Progenitor cell of endocrine pancreas (in vitro differentiated cells): Measurements from ENCODE around the gene NRP1. TPM values are rescaled to one million over a fixed set of nuclear protein-coding genes. Genes with fewer than 3 reads are reported as not detected.

Experiments used
- DNase-seq: peaks from one replicate; pipeline ENCODE4 v3.0.0; 2021; ENCODE audit warnings: low spot score; ENCODE audit not compliant: unreplicated experiment
- H3K27ac Mint-ChIP-seq: 2 replicates; pipeline ENCODE4 v1.8.0; 2021; ENCODE audit warnings: mild to moderate bottlenecking, moderate library complexity, mixed read lengths
- H3K27me3 Mint-ChIP-seq: 2 replicates; pipeline ENCODE4 v1.8.0; 2021; ENCODE audit warnings: mixed read lengths
- H3K36me3 Mint-ChIP-seq: 2 replicates; pipeline ENCODE4 v1.8.0; 2022; ENCODE audit warnings: mixed read lengths; ENCODE audit not compliant: insufficient read depth
- H3K4me1 Mint-ChIP-seq: 2 replicates; pipeline ENCODE4 v1.8.0; 2021; ENCODE audit warnings: low read depth, mixed read lengths
- H3K4me3 Mint-ChIP-seq: 2 replicates; pipeline ENCODE4 v1.8.0; 2021; ENCODE audit warnings: low read depth, mild to moderate bottlenecking, moderate library complexity, mixed read lengths
- H3K9me3 Mint-ChIP-seq: 2 replicates; pipeline ENCODE4 v1.8.0; 2021; ENCODE audit warnings: low read depth, mixed read lengths
- total RNA-seq: library from RNA; stranded (reverse); gene quantifications from 2 replicates; pipeline ENCODE4 v1.2.1, GENCODE V29; 2021
- TF ChIP-seq, protein P1 (sequence below): fragments of 200-600 bp; sonication (generic); IDR thresholded peaks from one replicate; pipeline ENCODE4 v1.5.0; 2021; ENCODE audit warnings: antibody characterized with exemption, mild to moderate bottlenecking; ENCODE audit not compliant: unreplicated experiment

NRP1 gene
- total RNA-seq, 1 donor from 2014 or later, result 33.4 TPM

DNA sequence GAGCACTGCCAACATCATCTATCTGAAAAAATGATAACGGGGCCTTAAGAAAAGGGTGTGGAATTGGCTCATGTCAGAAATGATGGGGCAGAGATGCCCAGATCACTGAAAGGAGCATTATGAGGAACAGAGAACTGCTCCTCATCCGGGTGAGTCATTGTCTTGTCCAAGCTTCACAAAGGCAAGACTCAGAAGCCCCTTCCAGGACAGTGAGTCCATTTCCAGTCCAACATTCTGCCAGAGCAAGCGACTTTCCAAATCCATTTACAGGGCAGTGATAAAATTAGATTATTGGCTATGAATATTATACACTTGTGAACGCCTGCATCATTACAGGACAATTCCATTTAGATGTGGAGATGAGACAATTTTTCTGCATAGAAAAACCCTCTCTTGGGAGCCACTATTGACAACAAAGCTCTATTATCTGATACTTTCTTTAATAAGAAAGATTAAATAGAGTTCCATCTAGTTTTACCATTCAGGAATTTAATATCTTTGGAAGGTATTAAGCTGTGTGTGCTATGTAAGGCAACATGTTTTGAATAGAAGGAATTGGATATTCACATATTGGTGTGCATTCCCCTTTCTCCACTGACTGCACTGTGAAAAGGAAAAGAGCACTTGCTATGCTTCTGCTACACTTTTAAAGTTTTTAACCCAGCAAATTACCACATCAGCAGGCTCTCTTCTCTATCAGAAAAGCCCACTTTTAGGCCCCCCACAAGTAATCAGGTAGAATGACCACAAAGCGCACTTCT is 159.6 kb downstream of the NRP1 start:
- H3K27ac Mint-ChIP-seq, result no peak overlapping the region
- no peak overlapping the region for H3K4me3 Mint-ChIP-seq
- peaks cover 2% of the 10 kb centered on the region for H3K9me3 Mint-ChIP-seq
- H3K4me1 Mint-ChIP-seq, result peaks cover 20% of the 10 kb centered on the region
- TF ChIP-seq, protein P1, sequence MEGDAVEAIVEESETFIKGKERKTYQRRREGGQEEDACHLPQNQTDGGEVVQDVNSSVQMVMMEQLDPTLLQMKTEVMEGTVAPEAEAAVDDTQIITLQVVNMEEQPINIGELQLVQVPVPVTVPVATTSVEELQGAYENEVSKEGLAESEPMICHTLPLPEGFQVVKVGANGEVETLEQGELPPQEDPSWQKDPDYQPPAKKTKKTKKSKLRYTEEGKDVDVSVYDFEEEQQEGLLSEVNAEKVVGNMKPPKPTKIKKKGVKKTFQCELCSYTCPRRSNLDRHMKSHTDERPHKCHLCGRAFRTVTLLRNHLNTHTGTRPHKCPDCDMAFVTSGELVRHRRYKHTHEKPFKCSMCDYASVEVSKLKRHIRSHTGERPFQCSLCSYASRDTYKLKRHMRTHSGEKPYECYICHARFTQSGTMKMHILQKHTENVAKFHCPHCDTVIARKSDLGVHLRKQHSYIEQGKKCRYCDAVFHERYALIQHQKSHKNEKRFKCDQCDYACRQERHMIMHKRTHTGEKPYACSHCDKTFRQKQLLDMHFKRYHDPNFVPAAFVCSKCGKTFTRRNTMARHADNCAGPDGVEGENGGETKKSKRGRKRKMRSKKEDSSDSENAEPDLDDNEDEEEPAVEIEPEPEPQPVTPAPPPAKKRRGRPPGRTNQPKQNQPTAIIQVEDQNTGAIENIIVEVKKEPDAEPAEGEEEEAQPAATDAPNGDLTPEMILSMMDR, result no peak
- no peak for DNase-seq
- H3K36me3 Mint-ChIP-seq, result peaks cover 4% of the 10 kb centered on the region
- peaks cover 3% of the 10 kb centered on the region for H3K27me3 Mint-ChIP-seq

DNA sequence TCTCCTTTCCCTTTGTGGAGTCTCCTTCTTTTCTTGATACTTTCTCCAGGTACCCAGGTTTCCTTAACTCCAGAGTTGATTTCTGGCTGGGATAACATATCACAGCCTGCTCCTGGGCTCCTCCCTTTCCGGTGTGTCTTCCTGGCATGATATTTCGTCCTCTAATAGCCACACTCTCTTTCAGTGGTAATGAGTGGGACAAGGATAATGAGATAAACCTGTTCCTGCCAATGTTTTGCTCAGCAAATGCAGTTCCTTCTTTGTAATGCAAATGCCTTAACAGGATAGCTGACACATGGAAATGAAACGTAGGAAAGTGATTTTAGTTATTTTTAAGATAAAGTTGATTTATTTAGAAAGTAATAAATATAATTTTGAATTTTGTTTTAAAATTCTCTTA is 168.6 kb downstream of the NRP1 start:
- H3K27me3 Mint-ChIP-seq, result no peaks in the 10 kb centered on the region
- H3K36me3 Mint-ChIP-seq, result no peaks in the 10 kb centered on the region
- DNase-seq, result no peak
- no peak overlapping the region for H3K4me3 Mint-ChIP-seq
- H3K9me3 Mint-ChIP-seq, result no peaks in the 10 kb centered on the region
- H3K27ac Mint-ChIP-seq, result no peak overlapping the region
- TF ChIP-seq, protein P1, result no peak
- H3K4me1 Mint-ChIP-seq, result peaks cover 16% of the 10 kb centered on the region

DNA sequence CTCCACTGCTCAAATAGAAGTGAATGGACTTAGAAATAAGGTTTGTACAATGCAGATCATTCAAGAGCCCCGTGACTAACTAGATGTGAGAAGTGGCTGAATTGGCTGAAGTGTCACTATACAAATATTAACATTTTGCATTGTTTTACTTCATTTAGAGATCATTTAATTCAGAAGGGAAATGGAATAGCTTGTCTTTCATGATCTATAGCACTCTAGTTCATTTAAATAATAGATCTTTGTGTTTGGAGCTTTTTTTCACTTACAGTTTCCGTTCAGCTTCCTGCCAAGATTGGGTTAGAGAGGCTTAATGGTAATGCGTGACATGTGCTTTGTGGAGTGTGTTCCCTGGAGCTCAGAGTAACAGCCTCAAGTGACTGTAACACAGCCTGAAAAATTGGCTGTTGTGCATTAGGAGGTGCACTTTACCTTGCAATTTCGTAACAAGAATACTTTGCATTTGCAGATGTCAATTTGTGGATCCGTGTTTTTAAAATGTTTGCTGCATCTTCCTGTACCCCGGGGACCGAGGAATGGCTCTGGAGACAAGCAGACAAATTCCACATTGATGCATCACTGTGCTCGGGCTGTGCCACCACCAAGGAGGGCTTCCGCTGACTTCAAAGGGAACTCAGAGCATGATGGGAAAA is 170.3 kb downstream of the NRP1 start:
- DNase-seq, result no peak
- Mint-ChIP-seq H3K4me1 (peaks cover 18% of the 10 kb centered on the region), H3K27me3 (no peaks in the 10 kb centered on the region), H3K9me3 (no peaks in the 10 kb centered on the region), H3K27ac (no peak overlapping the region), H3K36me3 (no peaks in the 10 kb centered on the region), H3K4me3 (no peak overlapping the region)
- TF ChIP-seq, protein P1, result no peak

DNA sequence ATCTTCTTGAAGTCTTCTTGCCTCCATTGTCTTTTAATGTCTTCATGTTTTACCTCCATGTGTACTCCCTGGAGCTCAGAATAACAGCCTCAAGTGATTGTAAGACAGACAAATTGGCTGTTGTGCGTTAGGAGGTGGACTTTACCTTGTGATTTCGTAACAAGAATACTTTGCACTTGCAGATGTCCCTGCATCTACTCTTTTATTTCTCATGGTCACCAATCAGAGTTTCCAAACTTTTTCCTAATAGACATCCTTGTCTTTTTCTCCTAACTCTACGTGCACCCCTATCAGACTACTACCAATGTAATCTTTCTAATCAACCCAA is 172.3 kb downstream of the NRP1 start:
- no peaks in the 10 kb centered on the region for H3K9me3 Mint-ChIP-seq
- H3K27ac Mint-ChIP-seq, result no peak overlapping the region
- DNase-seq, result no peak
- H3K4me3 Mint-ChIP-seq, result no peak overlapping the region
- H3K36me3 Mint-ChIP-seq, result no peaks in the 10 kb centered on the region
- TF ChIP-seq, protein P1, result no peak
- H3K27me3 Mint-ChIP-seq, result no peaks in the 10 kb centered on the region
- peaks cover 20% of the 10 kb centered on the region for H3K4me1 Mint-ChIP-seq

DNA sequence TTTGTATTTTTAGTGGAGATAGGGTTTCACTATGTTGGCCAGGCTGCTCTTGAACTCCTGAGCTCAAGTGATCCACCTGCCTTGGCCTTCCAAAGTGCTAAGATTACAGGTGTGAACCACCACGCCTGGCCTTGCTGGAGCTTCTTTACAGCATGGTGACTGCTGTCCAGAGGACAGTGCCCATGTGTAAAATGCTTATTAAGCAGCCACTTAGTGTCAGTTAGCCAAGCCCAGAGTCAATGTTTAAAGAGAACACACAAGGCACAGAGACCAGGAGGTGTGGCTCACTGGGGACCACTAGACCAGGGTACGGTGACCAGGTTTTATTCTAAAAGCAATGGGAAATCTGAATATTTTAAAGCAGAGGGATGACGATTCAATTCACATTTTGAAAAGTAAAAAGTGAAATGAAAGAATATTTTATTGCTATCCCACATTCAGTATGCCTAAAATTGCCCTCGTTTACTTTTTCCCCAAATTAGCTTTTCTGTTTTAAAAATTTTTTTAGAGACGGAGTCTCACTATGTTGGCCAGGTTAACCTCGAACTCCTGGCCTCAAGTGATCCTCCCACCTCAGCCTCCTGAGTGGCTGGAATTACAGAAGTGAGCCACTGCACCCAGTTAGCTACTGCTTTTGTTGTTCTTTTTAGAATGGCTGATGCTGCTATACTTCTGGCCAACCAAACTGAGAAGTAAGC is 172.8 kb downstream of the NRP1 start:
- Mint-ChIP-seq H3K4me1 (peaks cover 22% of the 10 kb centered on the region), H3K36me3 (no peaks in the 10 kb centered on the region), H3K4me3 (no peak overlapping the region), H3K27ac (no peak overlapping the region), H3K9me3 (no peaks in the 10 kb centered on the region), H3K27me3 (no peaks in the 10 kb centered on the region)
- TF ChIP-seq, protein P1, result no peak
- no peak for DNase-seq
